HG03139 (cell line): ENCODE data around the gene SVIP.

Experiments used
- ATAC-seq: cut with Tn5 transposase; IDR thresholded peaks from one replicate; pipeline ENCODE4 v1.9.1; 2021; ENCODE audit not compliant: unreplicated experiment

SVIP gene

DNA sequence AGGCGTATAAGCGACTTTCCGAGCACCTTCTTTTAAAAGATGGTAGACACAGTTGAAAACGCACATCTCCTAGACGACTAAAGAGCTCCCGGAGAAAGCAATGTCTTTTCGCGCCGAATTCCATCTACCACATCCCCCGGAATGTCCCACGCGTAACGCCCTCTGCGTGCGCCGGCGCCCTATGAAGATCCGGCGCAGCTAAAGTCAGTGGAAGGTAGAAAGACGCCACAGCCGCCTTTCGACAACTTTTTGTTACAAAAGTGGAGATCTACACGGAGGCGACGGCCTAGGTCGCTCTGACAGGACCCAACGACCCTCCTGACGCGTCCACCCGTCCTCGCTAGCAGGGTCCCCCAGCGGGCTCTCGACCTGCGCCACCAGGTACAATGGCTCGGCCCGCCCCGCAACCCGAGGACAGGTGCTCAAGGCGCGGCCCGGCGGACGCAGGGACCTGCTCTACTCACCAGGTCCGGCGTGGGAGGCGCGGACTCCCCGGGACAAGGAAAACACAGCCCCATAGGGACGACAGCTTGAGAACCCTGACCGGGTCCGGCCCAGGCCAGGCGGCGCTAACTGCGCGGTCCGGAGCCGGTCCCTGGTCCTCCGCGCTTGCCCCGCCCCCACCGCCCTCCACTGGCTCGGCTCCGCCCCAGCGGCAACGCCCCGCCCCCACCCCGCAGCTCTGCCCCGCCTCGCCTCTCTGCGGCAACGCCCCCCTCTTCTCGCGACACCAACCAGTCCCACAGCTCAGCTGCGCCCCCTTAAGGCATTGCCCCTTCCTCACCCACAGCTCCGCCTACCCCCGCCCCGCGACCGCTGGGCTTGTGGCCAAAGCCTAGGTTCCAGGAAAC is at the start of gene SVIP:
Gene SVIP, minus strand, starts transcription at position 571 of the 851 bp plus-strand sequence. Its CDS starts 53 bp downstream, at position 518.
- peak; percentile 92 for ATAC-seq

- ATAC-seq = no peak
Measured at GRCh38 chr11:22878604-22879003, 49.0 kb upstream of the SVIP start.

DNA sequence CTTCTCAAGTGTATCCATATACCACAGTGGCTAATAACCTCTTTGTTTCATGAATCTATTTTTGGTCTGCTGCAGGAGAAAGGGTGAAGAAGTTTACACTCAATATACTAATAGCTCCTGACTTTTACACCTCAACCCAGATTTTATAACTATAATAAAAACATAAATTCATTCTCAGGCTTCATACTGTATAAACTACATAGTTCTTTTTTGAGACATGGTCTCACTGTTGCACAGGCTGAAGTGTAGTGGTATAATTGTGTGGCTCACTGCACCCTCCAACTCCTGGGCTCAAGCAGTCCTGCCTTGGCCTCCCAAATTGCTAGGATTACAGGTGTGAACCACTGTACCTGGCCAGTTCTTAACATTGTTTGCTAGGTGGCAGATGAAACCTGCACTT is 48.4 kb upstream of the SVIP start:
- no peak for ATAC-seq

- ATAC-seq = peak; percentile 98
Measured at GRCh38 chr11:22875869-22876473, 46.4 kb upstream of the SVIP start.

DNA sequence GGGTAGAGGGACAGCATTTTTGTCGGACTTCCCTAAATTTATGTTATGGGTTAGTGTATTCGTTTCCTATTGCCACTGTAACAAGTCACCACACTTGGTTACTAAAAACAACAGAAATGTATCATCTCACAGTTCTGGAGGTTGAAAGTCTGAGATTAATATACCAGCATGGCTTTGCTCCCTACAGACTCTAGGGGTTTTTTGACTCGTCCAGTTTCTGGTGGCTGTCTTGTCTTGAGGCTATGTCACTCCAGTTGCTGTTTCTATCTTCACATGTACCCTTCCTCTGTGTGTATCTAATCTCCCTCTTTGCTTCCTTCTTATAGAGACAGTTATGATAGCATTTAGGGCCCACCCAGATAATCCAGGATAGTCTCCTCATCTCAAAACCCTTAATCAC is 39.7 kb upstream of the SVIP start:
- no peak for ATAC-seq

GRCh38 chr11:22860241-22860640 is 30.6 kb upstream of the SVIP start, which contains the start of gene CCDC179:
CCDC179 (minus strand) TSS chr11:22860474; CDS start chr11:22860421, 53 bp downstream.
- no peak for ATAC-seq

DNA sequence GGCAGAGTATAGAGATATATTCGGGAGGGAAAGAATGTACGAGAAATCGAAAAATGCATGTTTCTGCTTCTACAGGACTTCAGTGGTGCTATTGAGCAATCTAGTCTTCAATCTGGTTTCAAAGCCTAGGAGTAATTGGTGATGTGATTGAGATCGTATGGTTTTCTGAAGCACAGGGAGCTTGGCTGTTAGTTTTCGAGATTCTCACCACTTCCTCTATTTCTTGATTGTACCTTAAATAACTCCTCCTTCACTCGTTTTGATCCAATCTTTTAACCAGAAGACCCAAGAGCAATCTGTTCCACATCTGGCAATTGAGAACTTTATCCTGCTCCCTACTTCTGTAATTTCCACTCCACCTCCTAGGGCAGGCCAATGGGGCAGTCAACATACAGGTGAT is 30.2 kb upstream of the SVIP start:
- no peak for ATAC-seq

- no peak for ATAC-seq
Measured at GRCh38 chr11:22851477-22851876, 21.9 kb upstream of the SVIP start.

DNA sequence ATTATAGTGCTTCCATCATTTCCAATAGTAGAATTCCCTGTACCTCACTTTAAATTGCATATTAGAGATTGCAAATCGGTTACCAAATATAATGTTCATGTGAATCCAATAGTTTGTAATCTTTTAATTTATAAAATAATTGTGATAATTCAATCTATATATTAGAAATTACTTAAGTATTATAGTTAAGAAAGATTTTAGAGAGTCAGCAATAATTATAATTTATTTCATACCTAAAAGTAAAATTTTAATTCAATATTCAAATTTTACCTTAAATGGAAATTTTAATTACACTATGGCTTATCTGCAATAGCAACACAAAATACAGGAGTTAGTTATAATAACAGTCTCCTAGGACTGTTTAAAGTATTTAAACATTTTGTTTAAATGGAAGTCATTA is 17.1 kb upstream of the SVIP start:
- ATAC-seq = no peak

GRCh38 chr11:22832315-22833015 is 2.9 kb upstream of the SVIP start:
- ATAC-seq = no peak

DNA sequence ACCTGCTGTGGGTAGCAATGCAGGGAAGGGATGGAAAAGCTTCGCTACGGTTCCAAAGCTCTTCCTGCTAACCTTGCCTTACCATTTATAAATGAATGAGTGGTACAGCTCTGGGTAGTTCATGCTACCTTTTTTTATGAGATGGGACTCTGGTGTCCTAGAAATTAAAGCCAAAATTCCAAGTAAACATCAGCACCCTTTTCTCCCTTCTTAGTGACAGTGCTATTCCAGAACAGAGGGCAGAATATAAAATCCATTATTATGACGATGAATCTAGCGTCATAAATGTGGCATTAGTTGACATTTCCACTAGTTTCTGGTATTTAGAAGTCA is 447 bp upstream of the SVIP start:
- no peak for ATAC-seq

DNA sequence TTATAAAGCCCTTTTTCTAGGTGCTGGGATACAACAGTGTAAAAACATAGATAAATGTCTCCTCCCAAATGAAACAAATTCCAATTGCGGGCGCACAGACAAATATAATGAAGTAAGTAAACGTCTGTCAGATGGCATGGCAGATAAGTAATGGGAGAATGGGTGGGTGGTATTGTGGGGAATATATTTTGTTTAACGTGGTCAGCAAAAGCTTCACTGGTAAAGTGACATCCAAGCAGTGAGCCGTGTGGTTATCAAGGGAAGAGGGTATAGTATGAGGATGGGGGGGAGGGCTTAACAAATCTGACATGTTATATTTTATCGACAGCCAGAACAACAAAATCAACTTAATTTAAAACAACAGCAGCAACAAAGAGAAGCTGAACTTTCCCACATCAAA is 1.2 kb downstream of the SVIP start:
- no peak for ATAC-seq

GRCh38 chr11:22822203-22822602 is 7.4 kb downstream of the SVIP start:
- no peak for ATAC-seq

DNA sequence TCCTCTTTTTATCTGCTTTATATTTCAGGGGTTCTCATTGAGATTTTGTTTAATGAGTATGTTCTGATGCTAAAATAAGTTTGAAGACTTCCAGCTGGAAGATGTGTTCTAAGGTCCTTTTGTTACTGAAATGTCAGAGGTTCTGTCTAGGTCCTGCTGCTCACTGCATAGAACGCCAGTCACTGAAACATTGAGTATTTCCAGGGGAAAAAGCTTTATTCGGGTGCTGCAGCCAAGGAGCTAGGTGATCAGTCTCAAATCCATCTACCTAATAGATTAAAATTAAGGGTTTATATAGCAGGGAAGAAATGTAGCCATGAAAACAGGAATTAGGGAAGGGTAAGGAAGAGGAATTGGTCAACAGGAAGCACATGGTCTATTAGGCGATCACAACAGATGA is 19.7 kb downstream of the SVIP start:
- ATAC-seq = no peak

DNA sequence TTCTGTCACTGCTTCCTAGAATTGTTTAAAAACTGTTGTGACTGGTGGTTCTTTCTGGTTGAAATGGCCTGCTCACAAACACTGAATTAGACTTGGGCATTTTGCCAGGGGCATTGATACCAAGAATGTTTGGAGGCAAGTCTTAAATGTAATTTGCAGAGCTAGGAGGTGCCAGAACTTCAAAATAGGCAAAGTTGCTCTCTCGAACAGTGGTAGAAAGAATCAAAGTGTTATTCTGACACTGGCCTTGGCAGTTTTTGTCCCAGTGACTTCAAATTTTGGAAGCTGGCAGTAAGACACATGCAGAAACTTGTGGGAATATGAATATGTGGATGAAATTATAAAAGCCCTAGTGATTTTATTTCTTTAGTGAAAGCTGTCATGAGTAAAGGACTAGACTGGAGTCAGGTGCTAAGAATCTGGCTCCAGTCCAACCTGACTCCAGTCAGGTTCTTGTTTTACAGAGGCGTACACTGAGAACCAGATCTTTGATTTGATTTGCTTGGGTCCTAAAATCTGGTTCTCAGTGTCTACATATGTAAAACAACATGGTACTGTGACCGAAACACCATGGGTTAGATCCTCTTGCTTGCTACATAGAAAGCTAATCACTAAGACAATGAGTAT is 20.9 kb downstream of the SVIP start:
- ATAC-seq = no peak

- ATAC-seq = peak; percentile 98
Measured at GRCh38 chr11:22807855-22808570, 21.6 kb downstream of the SVIP start.

GRCh38 chr11:22807391-22807790 is 22.2 kb downstream of the SVIP start:
- ATAC-seq = no peak

- ATAC-seq = no peak
Measured at GRCh38 chr11:22802861-22803260, 26.7 kb downstream of the SVIP start.

DNA sequence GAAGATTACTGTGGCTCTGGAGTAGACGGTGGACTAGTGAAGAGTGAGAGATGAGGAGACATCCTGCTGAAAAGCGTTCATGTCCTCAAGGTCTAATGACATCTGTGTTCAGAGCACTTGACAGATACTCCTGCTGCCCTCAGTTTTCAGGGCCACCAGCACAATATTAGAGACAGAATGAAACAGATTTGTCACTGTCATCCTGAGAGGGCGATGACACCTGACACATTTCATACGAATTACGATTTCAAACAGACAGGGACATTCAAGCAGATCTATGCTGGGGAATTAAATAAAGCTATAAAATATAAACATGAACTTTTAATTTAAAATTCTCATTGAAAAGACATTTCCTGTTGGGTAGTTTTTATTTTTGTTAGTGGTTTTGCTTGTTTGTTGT is 29.1 kb downstream of the SVIP start:
- no peak for ATAC-seq

- ATAC-seq = no peak
Measured at GRCh38 chr11:22798901-22799300, 30.7 kb downstream of the SVIP start.

- no peak for ATAC-seq
Measured at GRCh38 chr11:22797047-22797446, 32.6 kb downstream of the SVIP start.
